ENCODE measurements around the gene LCE2C.

- TF ChIP-seq POLR2AphosphoS5 (IDR thresholded peaks at IDR 0.05; ENCODE audit: low read depth, low read length) = no peak
- no peak for TF ChIP-seq CTCF (IDR thresholded peaks at IDR 0.05)
- TF ChIP-seq SIN3A (IDR thresholded peaks at IDR 0.05; ENCODE audit: borderline replicate concordance, insufficient read depth, low read depth, low read length) = no peak
- TF ChIP-seq TCF7L2 (IDR thresholded peaks at IDR 0.05; ENCODE audit: low read depth, low read length) = no peak
Observed at GRCh38 chr1:152681616-152682015, 6.5 kb downstream of the LCE2C start.

Data from Panc1 (cell line).